GM19372 (cell line): ENCODE data around the gene TSPAN11.

Source experiments
- ATAC-seq: cut with Tn5 transposase; IDR thresholded peaks from one replicate; pipeline ENCODE4 v1.9.1; 2021; ENCODE audit warnings: mild to moderate bottlenecking, low read depth, moderate library complexity; ENCODE audit not compliant: unreplicated experiment

Gene TSPAN11

DNA sequence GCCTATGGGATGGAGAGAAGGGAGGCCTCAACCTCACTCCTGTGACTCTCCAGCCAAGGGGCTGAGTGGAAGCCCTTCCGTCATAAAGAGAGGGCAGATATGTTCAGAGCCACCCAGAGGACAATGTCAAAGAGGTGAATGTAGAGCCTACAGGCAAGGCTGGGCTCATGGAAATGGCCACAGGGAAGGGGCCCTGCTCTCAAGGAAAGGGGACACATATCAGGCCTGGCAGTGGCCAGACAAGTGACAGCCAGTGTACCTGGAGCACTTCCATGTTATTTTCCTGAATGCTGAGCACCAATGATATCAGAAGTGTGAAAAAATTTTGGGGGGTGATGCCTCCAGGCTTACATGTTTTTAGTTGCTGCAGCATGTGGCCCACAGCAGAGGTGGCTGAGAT is 110.5 kb downstream of the TSPAN11 start:
- ATAC-seq = no peak

GRCh38 chr12:31037931-31038330 is 111.4 kb downstream of the TSPAN11 start:
- ATAC-seq = no peak

GRCh38 chr12:31041033-31041564 is 114.6 kb downstream of the TSPAN11 start:
- no peak for ATAC-seq
